Measurements from ENCODE around the gene LCN10. TPM values are rescaled to one million over a fixed set of nuclear protein-coding genes. Genes with fewer than 3 reads are reported as not detected.
"Not testable (repeated sequence)": the region's sequence is repeated elsewhere in the genome, so short reads cannot be mapped to it uniquely, and the experiment has no call there.

Gene LCN10
- polyA plus RNA-seq, 4 donors = 0.47 to 2.0 (median 1.4) TPM

DNA sequence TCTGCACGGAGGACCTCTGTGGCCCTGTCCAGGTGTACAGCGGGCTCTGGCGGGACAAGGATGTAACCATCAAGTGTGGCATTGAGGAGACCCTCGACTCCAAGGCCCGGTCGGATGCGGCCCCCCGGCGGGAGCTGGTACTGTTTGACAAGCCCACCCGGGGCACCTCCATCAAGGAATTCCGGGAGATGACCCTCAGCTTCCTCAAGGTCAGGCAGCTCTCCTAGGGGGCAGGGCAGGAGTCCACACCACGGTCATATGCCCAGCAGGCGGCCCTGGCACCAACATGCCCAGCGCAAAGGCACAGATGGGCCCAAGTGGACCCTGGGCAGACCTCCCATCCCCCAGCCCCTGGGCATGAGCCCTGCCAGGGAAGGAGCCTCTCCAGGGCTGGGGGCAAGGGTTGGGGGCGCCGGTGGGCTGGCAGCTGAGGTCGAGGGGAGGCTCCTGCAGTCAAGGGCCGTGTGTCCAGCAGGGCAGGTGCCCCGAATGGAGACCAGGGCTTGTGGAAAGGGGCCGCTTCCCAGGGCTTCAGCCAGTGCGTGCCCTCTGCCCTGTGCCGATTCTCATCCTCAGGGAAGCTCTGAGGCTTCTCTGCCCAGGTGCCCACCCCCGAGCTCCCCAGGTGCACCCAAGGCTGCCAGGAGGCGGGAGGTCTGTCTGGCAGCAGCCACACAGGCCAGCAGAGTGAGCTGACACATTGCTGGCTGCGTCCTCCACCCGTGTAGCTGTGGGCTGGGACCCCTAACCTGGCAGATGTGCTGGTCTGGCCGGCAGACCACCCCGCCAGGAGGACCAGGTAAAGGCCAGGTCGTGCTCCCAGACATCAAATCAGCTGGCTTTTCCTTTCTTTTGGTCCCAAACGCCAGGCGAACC, 20.4 kb downstream of the LCN10 start:
- DNase-seq (ENCODE audit: low read depth in 4 of 4, low spot score in 2 of 4) = no peak

DNA sequence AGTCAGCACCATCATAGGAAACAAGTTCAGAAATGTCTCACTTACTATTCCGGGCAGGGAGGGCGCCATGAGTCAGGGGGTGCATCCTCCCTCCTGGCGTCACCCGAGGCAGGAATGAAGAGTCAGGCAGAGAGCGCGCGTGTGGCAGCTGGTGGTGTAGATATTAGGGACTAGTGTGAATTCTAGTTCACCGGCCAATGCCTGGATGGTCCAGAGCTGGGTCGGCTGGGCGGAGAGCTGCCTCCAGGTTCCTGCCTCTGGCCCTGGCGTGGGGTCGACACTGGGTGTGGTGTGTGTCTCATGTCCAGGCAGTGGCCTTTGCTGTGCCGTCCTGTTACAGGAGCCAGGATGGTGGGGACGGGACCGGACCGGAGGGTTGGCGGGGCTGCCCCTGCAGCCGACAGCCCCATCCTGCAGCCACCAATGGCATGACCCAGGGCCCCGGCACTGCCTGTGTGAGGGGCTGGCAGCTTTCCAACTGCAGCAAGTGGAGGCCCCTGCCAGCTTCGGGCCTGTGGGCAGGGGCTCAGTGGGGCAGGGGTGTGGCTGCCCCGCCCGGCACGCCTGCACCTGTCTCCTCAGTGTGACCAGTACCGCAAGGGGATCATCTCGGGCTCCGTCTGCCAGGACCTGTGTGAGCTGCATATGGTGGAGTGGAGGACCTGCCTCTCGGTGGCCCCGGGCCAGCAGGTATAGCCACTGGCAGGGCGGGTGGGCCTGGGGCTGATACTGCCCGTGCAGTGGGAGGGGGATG, 21.2 kb downstream of the LCN10 start:
- no peak for DNase-seq (ENCODE audit: low read depth in 4 of 4, low spot score in 2 of 4)

DNA sequence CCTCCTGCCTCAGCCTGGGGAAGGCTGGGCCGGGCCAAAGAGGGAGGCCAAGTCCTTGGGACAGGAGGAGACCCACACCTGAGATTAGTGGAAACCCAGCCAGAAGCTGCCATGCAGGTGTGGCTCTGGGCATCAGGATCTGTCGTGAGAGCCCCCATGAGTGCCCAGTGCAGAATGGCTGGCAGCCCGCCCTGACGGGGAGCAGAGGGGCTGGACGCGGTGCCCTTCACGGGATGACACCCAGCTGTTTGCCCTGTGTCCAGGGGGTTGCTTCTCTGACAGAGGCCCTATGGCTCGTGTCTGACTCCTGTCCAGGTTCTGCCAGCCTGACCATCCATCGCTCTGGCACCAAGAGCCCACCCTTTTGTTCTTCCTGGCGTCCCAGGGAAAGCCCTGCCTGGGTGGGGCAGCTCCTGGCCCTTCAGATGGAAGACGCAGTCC, 21.8 kb downstream of the LCN10 start:
- no peak for DNase-seq (ENCODE audit: low read depth in 4 of 4, low spot score in 2 of 4)

GRCh38 chr9:136720251-136720897, 22.4 kb downstream of the LCN10 start:
- no peak for DNase-seq (ENCODE audit: low read depth in 4 of 4, low spot score in 2 of 4)

- DNase-seq (ENCODE audit: low read depth in 4 of 4, low spot score in 2 of 4) = no peak
Measured at GRCh38 chr9:136719195-136719880, 23.4 kb downstream of the LCN10 start.

DNA sequence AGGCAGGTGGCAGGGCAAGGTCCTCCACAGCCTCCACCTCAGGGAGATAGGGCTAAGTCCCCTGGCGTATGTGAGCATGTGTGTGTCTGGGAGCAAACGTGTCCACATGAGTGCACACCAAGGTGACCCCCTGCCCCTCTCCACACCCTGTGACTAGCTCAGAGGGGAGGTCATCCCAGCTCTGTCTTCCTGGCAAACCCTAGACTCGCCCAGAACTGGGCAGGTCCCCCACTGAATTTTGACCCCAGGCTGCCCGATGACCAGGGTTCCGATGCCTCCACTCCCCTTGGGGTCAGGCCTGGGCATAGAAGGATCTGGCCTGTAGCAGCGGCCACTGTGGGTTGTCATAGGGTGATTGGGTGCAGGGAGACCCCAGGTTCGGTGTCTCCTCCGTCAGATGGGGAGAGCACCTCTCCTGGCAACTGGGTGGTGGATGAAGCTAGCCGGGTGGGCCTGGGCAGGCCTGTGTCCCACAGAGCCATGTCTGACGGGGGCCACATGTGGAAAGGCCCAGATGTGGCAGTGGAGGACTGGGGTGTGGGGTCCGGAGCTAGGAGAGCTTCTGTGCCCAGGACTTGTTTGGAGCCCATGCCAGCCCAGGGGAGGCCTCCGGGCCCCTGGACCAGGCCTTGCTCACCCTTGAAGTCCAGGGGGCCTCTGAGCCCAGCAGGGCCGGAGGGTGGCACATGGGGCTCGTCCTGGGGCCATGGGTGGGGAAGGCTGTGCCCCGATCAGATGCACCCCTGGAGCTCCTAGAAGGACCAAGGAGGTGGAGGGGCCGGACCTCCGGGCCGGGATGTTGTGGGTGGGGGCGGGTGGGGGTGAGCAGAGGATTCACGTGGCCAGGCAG, 24.2 kb downstream of the LCN10 start:
- no peak for DNase-seq (ENCODE audit: low read depth in 4 of 4, low spot score in 2 of 4)

GRCh38 chr9:136717399-136717798, 25.3 kb downstream of the LCN10 start:
- DNase-seq (ENCODE audit: low read depth in 4 of 4, low spot score in 2 of 4) = no peak

DNA sequence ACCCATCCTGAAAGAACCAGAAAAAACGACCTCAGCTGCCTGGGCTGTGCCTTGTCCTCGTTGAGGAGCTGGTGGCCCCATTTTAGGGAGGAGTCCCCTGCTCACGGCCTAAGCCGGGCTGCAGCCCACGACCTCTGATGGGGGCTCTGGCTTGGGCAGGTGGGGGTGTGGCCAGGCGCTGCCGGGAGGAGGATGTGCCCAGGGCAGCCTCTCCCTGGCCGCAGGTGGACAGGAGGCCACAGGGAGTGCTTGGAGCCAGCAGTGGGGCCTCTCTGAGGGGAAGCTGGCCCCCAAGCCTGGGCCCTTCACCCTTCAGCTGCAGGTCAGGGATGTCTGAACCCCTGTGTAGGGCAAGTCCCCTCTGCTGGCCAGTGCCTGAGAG, 27.9 kb downstream of the LCN10 start:
- DNase-seq (ENCODE audit: low read depth in 4 of 4, low spot score in 2 of 4) = no peak

GRCh38 chr9:136714096-136714892, 28.4 kb downstream of the LCN10 start:
- DNase-seq (ENCODE audit: low read depth in 4 of 4, low spot score in 2 of 4) = no peak

DNA sequence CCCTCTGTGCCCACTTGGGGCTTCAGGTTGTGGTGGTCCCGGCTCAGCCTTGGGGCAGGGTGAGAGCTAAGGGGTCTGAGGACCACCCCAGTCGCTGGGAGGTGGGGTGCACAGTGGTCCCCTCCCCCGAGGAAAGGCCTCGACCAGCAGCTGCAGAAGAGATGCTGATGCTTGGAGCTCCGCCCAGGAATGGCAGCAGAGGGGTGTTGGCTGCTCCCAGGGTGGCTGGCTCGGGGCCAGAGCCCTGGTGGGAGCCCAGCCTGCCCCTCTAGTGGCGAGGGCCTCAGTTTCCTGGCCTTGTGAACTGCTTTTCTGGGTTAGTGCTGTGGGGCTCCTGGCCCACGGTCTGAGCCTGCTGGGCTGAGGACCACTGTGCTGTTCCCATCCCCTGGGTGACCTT, 29.2 kb downstream of the LCN10 start:
- no peak for DNase-seq (ENCODE audit: low read depth in 4 of 4, low spot score in 2 of 4)

GRCh38 chr9:136712690-136713544, 29.8 kb downstream of the LCN10 start:
- DNase-seq (ENCODE audit: low read depth in 4 of 4, low spot score in 2 of 4) = no peak

- DNase-seq (ENCODE audit: low read depth in 4 of 4, low spot score in 2 of 4) = no peak
Measured at GRCh38 chr9:136711751-136712689, 30.7 kb downstream of the LCN10 start, which contains the start of gene DIPK1B. DIPK1B (plus strand) TSS chr9:136712572; CDS start chr9:136712666, 94 bp downstream.

GRCh38 chr9:136711219-136711648, 31.5 kb downstream of the LCN10 start:
- DNase-seq (ENCODE audit: low read depth in 4 of 4, low spot score in 2 of 4) = not testable (repeated sequence)

DNA sequence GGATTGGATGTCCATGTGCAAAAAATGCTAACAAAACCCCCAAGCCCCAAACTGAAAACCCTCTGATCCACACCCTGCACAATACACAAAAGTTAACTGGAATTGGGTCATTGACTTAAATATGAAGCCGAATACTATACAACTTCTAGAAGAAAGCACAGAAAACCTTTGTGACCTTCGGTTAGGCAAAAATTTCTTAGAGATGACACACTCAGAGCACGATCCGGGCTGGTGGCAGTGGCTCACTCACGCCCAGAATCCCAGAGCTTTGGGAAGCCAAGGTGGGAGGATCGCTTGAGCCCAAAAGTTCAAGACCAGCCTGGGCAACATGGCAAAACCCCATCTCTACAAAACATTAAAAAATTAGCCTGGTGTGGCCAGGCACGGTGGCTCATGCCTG, 32.2 kb downstream of the LCN10 start:
- DNase-seq (ENCODE audit: low read depth in 4 of 4, low spot score in 2 of 4) = no peak

DNA sequence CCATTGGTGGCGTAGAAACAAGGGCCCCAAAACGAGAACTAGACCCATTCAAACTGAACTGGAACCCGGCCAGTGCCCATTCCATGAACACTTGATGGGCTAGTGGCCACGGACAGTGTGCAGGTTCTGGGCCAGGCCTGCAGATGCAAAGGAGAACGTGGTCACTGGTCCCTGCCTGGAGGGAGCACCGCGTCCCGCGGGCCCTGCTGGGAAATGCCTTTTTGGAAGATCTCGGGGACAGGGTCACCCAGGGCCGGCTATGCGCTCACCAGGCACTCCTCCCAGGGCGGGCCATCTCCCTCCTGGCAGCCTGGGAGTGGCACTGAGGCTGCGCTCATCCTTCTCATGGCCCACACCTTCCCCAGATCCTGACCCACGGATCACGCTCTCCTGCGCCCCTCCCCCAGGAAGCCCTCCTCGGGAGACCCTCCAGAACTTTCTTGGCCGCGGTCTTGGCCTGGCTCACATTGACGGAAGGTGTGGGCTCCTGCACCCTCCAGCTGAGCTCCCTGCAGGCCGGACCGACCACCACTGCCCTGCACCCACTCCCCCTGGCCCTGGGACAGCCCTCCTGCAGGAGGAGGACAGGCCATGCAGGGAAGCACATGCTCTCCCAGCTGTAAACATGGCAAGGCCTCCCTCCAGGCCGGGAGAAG, 33.2 kb downstream of the LCN10 start:
- no peak for DNase-seq (ENCODE audit: low read depth in 4 of 4, low spot score in 2 of 4)

DNA sequence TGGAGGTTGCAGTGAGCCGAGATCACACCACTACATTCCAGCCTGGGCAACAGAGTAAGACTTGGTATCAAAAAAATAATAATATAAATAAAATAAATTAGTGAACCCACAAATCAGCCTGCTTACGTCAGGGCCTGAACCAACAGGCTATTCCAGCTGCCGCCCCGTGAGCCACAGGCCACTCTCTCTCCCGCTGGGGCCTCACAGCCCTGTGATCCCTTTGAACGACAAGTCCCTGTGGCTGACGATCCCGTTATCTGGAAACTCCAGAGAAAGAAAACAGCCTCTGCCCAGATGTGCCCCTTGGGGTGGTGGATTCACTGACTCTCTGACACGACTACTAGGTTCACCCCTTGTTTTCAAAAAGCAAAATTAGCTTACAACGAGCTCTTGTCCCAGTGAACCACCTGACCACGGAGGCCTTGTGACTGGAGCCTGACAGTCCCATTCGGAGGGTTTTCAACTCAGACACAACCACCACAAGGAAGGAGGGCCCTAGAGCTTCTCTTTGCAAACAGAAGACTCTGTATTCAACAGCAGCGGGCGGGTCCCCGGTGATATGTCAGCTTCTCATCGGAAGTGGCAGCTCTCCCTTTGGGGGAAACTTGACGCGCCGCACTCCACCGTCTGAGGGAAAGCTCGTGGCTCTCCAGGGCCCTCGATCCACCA, 34.8 kb downstream of the LCN10 start:
- DNase-seq (ENCODE audit: low read depth in 4 of 4, low spot score in 2 of 4) = no peak

Measured in left renal cortex interstitium (tissue), 4 donors.